Uterus (tissue), 2 donors: ENCODE data around the gene WNT5B.

ENCODE experiments used
- CTCF ChIP-seq, 4 experiments: fragments of 200-600 bp in 2 of 4; fragments of 450-650 bp in 2 of 4; sonication (generic) in 2 of 4; IDR thresholded peaks; one replicate each; pipeline ENCODE4 v1.5.1; 2016 to 2019; ENCODE audit warnings: antibody characterized with exemption in 4 of 4, mild to moderate bottlenecking in 2 of 4, moderate library complexity in 1 of 4
- POLR2A ChIP-seq, 2 donors: fragments of 450-650 bp; IDR thresholded peaks; one replicate each; pipeline ENCODE4 v1.6.1; 2016; ENCODE audit warnings: antibody characterized with exemption in 2 of 2, mild to moderate bottlenecking in 1 of 2, moderate library complexity in 1 of 2

- TF ChIP-seq CTCF (IDR thresholded peaks at IDR 0.05) (no peak), POLR2A (IDR thresholded peaks at IDR 0.05) (no peak)
These were observed 15.2 kb upstream of the WNT5B start for GRCh38 chr12:1613860-1614259.
